ENCODE measurements around the gene AFAP1.

AFAP1 gene

GRCh38 chr4:7862561-7863192 is 77.0 kb downstream of the AFAP1 start:
- no peak for DNase-seq

DNA sequence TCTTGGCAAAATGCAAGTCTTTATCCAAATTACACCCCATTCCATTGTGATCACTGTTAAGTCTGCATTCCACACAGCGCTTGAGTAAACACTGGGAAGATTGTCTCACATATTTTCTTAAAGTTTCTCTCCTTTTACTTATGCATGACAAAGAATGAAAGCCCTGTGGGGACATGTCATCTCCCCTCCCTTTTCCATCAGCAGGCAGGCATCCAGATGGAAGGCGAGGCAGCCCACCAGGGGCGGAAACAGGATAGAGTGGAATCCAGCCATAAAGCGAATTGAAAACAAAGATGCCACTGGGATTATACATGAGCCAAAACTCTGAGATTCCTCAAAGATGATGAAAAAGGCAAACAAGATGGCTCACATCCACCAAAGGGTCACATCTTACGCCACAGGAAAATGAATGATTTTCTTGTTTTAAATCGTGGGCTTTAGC is 78.2 kb downstream of the AFAP1 start:
- peak; percentile 74 for DNase-seq

DNA sequence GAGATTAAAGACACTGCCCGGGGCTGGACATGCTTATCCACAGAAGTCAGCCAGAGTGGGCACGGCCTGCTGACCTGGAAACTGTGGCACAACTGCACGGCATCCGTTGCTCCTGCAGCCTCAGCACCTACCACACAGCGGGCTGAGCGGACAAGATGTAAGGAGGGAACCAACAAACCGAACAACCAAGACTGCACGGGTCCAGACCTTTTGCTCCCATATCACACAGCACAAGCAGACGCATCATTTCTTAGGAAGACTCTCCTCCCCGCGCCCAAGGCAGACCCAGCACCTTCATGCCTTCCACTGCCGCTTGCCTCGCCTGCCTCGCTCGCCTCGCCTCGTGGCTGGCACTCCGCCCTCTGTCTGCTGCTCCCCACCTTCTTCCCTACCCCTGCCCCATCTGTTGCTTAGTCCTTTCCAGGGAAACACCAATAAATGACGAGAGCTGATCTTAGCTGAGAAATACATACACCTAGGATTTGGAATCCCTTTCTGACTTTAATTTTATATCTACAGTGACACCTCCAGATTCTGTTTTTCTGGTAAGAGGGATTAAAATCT is 79.0 kb downstream of the AFAP1 start:
- no peak for DNase-seq

DNA sequence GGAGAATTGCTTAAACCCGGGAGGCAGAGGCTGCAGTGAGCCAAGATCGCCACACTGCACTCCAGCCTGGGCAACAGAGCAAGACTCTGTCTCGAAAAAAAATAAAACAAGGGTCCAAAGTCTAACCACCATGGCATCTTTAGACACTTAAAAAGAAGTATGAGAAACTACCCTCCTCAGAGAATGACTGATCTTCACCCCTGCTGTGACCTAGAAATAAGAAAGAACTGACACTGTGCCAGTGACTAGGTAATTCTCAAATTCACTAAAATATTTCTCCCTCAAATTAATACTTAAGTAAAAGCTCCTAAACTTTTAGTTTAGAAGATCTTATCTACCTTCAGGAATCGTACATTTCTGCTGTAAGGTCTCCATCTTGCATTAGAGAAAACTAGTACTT is 80.3 kb downstream of the AFAP1 start:
- DNase-seq: no peak

DNA sequence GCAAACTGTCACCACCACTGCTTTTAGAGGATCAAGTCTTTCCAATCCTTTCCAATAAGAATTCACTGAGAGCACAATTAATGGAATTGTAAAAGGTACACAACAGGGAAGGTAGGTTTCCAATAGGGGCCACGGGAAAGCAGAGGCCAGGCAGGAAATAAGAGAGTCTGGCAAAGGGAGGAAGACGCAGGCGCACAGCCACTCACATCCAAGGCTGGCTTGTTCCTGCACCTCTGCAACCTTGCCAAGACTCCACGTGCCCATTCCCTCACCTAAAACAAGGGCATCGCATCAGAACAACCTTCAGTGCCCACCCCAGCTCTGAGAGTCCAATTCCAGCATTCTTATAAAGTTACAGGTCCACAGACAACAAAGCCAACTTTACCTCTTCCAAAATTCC is 81.2 kb downstream of the AFAP1 start:
- DNase-seq: no peak

GRCh38 chr4:7857993-7858392 is 81.7 kb downstream of the AFAP1 start:
- DNase-seq: no peak

DNA sequence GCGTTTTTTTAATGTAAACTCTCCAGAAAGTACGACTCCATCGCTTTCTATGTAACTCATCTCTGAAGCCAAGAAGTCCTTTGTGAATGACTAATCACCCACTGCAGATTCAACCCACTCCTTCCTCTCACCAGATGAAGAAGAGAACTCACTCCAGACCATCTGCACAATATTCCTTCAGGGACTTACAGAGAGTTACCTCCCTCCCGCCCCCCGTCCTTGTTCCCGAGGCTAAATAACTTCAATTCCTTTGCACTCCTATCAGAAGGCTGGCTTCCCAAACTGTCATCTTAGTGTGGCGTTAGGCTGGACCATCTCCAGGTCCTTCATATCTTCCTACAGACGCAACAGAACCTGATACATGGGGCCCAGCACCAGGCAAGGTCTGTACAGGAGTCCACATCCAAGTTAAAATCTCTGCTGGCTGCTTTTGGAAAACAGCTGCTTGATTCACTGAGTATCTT is 82.4 kb downstream of the AFAP1 start:
- peak; percentile 28 for DNase-seq

DNA sequence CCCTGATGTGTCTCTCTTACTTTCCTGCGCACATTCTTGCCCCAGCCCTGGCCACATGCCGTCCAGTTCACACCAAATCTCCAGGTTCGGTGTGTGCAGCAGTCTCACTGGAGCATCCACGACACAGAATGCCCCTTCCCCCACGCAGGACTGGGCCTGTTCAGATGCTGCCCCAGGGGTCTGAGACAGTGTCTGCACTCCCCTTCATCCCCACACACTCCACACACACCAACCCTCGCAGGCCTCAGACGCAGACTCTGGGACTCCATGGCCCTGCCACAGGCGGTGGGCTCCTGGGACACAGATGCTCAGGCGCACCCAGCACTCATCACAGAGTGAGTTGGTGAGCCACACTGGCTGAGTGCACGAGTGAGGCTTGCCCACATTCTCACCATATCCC is 83.9 kb downstream of the AFAP1 start:
- no peak for DNase-seq

DNA sequence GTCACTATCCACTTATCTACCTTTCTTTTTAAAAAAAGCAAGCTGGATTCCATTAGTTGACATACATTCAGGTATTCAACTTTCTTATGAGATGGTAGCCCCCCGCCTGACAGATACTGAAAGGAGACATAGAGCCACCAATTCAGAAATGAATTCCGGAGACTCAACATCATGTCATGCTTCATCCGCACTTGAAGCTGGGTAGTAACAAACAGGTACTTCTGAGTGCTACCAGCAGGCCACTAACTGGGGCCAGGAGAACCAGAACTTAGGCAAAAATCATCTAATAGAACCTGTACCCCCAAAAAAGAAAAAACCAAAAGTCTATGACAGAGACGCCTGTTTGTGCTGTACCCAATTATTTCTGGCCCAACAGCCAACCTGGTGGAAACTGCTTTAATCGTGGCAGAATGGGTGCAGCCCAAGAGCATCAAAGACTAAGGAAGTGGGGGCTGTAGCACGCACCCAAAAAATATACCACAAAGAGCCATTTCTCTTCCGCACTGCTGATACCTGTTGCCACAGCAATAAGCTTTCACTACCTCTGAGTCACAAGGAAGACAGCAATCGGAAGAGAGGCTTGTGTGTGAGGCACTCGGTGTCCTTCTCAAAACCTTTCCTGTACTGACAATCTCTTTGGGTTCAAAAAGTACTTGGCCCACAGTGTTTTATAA is 84.8 kb downstream of the AFAP1 start:
- DNase-seq: no peak

DNA sequence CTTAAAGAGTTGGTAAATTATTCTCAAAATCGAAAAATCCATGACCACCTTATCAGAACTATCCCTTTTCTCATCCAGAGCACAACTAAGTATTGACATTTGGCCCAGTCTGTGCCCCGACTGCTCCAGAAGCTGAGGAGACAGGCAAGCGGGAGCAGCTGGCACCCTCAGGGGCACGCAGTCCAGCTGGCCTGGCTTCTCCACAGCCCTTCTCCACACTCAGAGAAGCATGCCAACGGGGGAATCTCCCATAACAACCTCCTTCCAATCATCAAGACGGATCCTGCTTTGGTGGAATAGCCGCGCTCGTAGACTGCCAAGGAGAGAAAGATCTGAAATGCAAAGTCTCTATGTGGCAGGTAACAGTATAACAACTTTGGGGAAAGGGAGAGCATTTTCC is 85.4 kb downstream of the AFAP1 start:
- DNase-seq: no peak

DNA sequence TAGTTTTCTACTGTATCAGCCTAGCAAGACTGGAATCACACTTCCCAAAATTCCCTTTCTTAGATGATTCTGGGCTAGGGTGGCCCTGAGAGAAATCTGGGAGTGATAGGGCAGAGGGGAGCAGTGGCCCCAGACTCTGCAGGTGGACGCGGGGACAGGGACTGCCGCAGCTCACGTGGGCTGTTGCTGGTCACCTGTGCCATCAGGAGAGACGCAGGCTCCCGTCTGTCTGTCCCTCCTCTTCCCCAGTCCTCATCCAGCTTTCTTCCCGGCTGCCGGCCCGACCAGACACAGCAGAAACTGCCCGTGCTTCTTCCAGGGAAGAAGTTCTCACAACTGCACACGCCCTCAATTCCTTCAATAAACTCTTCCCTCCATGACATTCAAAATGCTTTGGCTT is 86.4 kb downstream of the AFAP1 start:
- DNase-seq: no peak

DNA sequence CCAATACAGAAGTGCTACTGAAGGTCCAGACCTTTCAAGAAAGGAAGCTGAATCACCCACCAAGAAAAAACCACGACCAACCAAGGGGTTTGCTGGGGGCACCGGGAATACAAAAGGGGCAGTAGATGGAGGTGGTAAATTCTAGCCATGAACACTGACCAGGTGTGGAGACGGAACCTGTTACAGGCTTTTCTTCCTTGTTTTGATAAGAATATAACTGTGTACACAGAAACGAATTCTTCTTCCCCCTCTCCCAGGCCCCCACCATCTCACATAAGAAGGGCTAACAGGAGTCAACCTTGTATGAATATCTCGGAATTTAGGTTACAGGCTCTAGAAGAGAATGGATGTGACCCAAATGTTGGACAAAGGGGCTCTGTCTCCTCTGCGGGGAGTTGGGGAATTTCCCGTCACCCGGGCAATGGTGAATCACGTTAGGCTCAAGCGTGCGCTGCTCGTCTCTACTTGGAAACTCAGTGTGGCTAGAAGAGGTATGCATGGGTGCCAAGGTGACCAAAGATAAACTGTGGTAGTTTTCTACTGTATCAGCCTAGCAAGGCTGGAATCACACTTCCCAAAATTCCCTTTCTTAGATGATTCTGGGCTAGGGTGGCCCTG is 87.0 kb downstream of the AFAP1 start:
- peak; percentile 37 for DNase-seq

DNA sequence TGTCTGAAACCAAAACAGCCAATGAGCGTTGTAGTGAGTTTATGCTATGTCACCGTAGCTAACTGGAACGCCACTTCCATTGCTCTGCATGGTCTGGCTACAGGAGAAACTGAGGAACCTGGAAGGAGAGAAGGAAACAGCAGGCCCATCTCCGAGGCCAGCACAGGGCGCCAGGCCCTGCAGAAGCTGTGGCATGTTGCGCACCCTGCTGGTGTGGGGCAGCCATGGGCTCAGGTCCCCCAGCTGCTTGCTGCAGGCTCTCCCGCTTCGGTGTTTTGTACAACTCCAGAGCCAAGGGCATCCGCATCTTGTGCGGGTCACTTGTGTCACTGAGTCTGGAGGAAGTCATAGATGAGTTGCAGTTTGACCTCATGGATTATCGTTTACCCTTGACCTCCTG is 89.2 kb downstream of the AFAP1 start:
- DNase-seq: no peak

- DNase-seq: no peak
Measured at GRCh38 chr4:7847206-7847605, 92.5 kb downstream of the AFAP1 start.

DNA sequence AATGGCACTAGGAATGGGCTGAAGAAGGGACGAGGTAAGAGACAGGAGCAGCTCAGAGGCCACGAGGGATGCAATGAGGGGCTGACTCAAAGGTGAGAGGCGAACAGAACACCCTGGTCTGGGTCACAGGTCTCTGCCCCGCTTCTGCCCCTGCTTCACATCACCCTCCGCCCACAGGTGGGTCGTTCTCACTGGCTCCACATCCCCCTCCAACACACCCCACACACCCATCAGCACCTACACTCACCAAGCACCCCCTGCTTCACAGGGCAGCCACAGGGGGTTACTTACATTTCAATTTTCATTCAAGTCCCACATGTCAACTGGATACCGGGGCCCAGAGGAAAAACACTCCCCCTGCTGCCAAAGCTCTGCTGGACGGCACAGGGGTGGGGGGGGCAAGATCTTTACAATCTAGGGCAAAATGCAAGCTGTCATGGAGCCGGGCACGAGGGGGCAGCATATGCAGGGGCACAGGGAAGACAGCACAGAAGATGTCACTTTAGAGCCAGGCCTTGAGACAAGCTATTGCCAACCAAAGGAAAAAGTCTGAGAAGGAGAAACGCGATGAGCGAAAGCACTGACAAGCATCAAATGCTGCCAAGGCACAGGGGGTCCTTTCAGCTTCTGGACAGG is 94.0 kb downstream of the AFAP1 start:
- no peak for DNase-seq

- DNase-seq: peak; percentile 90
Measured at GRCh38 chr4:7844594-7844991, 95.1 kb downstream of the AFAP1 start.

DNA sequence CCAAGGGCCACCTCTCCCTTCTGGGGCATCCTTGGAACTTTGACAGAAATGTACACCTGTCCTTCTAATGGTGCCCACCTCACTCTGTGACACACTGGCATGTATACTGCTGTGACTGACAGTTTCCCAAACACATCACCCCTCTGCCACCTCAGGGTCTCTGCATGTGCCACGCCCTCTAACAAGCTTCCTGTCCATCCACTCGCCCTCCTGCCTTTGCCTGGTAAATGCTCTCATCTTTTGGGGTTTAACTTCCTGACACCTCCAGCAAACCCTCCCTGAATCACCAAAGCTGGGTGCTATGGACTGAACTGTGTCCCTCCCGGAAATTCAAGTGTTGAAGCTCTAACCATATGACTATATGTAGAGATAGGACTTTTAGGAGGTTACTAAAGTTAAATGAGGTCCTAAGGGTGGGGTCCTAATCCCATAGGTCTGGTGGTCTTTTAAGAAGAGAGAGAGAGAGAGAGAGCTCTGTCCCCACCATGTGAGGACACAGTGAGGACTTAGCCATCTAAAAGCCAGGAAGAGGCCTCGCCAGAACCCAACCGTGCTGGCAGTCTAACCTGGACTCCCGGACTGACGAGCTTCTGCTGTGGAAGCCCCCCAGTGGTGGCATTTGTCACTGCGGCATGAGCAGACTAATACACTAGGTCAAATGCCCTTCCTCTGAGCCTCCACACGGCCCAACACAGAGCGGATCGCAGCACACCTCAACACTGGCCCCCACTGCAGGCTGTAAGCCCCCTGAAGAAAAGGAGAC is 95.6 kb downstream of the AFAP1 start:
- DNase-seq: peak; percentile 73

DNA sequence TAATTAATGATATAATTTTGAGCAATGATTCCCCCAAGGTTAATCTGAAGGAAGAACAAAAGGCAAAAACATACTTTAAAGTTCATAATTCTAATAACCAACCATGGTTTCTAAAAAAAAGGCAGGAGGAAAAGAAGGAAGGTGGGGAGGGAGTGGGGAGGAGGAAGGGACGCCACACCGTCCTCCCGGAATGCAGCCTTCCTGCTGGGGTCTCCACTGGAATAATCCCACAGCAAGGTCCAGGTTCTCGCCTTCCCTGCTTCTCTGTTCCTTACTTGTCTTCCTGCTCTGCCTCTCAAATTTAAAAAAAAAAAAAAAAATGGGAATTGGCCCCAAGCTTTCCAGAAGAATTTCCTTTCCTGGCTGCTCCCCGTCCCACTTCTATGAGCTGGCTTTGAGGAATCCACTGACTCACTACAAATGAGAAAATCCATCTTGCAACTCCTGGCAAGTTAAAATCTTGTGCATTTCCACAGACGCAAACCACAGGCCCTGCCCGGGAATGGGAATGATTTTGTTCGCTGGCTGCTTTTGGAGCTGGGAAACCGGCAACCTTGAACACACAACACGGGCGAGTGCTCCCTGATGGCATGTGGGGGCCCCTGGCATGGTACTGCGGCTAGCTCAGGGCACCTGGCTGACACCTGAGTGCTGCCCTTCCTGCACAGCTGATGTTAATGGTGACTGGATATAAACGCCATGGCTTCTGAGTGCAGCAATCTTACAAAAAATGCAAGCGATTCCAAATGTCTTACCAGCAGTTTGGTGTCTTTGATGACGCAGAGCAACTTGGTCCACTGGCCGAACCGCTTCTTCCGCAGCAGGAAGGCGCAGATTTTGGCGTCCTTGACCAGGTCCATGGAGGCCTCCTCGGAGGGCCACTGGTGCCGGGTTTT is 97.0 kb downstream of the AFAP1 start:
- DNase-seq: peak; percentile 94

GRCh38 chr4:7841894-7842293 is 97.8 kb downstream of the AFAP1 start:
- no peak for DNase-seq

DNA sequence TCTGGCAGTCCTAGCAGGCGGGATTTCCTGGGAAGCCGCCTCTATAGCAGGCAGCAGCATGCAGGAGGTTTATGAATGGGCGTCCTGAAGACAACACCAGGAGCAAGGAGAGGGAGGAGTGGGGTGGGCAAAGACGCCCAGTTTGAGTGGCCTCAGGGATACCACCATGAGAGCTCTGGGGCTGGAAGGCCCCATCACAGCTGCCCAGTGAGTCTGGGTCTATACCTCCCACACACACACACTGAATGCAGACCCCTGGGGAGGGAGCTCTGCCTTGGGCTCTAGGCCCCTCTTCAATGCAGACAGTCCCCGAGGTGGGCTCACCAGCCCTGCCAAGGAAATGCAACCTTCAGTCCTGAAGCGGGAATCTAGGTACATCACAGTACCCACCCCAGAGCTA is 98.6 kb downstream of the AFAP1 start:
- DNase-seq: no peak

DNA sequence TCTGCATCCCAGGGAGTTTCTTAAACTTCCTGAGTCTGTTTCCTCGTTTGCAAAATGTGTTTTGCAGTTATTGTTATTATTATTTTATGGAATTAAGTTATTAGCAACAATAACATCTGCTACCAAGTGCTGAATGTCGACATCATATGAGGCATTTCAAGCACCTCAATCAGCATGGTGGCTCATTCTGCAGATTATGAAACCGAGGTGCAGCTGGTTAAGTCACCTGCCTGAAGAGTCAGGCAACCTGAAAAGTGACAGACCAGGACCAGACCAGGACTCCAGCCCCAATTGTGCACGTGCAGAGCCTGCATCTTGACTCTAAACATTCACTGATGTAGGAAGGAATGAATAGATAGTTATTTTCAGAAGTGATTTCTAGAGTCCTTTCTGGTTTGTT is 99.8 kb downstream of the AFAP1 start:
- no peak for DNase-seq
